Endothelial cell of umbilical vein (primary cell): ENCODE measurements around the gene CAMK2D.

Experiments
- EZH2 ChIP-seq: IDR thresholded peaks from 2 replicates; pipeline ENCODE4 v1.6.1; 2012; ENCODE audit warnings: borderline replicate concordance, low read depth, mild to moderate bottlenecking, moderate library complexity, low read length, inconsistent platforms; ENCODE audit not compliant: severe bottlenecking
- GATA2 ChIP-seq: IDR thresholded peaks from 2 replicates; pipeline ENCODE4 v1.7.0; 2011; ENCODE audit warnings: low read depth, mild to moderate bottlenecking, moderate library complexity, mixed read lengths, low read length; ENCODE audit not compliant: insufficient read length, insufficient read depth
- JUN ChIP-seq: IDR thresholded peaks from 2 replicates; pipeline ENCODE4 v1.6.1; 2011; ENCODE audit warnings: borderline replicate concordance, low read depth; ENCODE audit not compliant: insufficient read length, insufficient read depth
- MYC ChIP-seq: IDR thresholded peaks from one replicate; pipeline ENCODE4 v1.6.1; 2011; ENCODE audit warnings: mild to moderate bottlenecking, low read depth, low read length
- POLR2A ChIP-seq: IDR thresholded peaks from 2 replicates; pipeline ENCODE4 v1.6.1; 2012; ENCODE audit warnings: low read depth, mild to moderate bottlenecking, control low read depth, low read length
- POLR2AphosphoS5 ChIP-seq: IDR thresholded peaks from 2 replicates; pipeline ENCODE4 v1.6.1; 2012; ENCODE audit warnings: low read depth, mild to moderate bottlenecking, control low read depth, low read length, moderate library complexity; ENCODE audit not compliant: insufficient read depth
- TF ChIP-seq, protein P1 (sequence below), 2 donors: IDR thresholded peaks; 1 replicate in 1 of 2; 2 replicates in 1 of 2; pipeline ENCODE4 v1.5.1; 2011; ENCODE audit warnings: low read length in 2 of 2, mild to moderate bottlenecking in 2 of 2, moderate library complexity in 2 of 2, control low read depth in 1 of 2, inconsistent platforms in 1 of 2, low read depth in 1 of 2; ENCODE audit not compliant: insufficient read depth in 1 of 2; ENCODE audit errors: extremely low read depth in 1 of 2
- TF ChIP-seq, protein P2 (sequence below): IDR thresholded peaks from 2 replicates; pipeline ENCODE4 v1.6.1; 2011; ENCODE audit not compliant: insufficient read depth, insufficient read length

DNA sequence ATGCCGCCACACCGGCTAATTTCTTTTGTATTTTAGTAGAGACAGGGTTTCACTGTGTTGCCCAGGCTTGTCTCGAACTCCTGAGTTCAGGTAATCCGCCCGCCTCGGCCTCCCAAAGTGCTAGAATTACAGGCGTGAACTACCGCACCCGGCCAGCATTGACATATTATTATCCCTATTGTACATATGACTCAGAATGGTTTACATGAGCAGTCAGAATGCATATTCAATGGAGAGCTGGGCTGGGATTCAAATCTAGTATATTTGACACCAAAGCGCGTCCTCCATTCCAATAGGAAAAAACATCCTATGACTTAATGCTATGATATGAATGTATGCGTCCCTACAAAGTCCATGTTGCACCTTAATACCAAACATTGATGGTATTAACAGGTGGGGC lies 281.4 kb downstream of the CAMK2D start:
- TF ChIP-seq, protein P1, sequence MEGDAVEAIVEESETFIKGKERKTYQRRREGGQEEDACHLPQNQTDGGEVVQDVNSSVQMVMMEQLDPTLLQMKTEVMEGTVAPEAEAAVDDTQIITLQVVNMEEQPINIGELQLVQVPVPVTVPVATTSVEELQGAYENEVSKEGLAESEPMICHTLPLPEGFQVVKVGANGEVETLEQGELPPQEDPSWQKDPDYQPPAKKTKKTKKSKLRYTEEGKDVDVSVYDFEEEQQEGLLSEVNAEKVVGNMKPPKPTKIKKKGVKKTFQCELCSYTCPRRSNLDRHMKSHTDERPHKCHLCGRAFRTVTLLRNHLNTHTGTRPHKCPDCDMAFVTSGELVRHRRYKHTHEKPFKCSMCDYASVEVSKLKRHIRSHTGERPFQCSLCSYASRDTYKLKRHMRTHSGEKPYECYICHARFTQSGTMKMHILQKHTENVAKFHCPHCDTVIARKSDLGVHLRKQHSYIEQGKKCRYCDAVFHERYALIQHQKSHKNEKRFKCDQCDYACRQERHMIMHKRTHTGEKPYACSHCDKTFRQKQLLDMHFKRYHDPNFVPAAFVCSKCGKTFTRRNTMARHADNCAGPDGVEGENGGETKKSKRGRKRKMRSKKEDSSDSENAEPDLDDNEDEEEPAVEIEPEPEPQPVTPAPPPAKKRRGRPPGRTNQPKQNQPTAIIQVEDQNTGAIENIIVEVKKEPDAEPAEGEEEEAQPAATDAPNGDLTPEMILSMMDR (IDR thresholded peaks at IDR 0.05; ENCODE audit: extremely low read depth in 1 of 2, insufficient read depth in 1 of 2, low read depth in 1 of 2, low read length in 2 of 2), result no peak
- no peak for TF ChIP-seq POLR2AphosphoS5
- TF ChIP-seq JUN, result no peak
- no peak for TF ChIP-seq EZH2
- TF ChIP-seq POLR2A, result no peak
- TF ChIP-seq, protein P2, sequence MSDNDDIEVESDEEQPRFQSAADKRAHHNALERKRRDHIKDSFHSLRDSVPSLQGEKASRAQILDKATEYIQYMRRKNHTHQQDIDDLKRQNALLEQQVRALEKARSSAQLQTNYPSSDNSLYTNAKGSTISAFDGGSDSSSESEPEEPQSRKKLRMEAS, result no peak
- TF ChIP-seq GATA2, result no peak
- no peak for TF ChIP-seq MYC
